Stimulated activated naive B cell treated with anti-CD40 and anti-IgM and Interleukin-4, amounts not matched to agents 10 μg/mL and 1 μg/mL and 100 μg/mL, for 72 hours (primary cell): ENCODE measurements around the gene MACROD2.
A peak's percentile ranks its signal among the peaks of the same experiment; 100 is the strongest.
"Not testable (repeated sequence)": the region's sequence is repeated elsewhere in the genome, so short reads cannot be mapped to it uniquely, and the experiment has no call there.

Experiments used
- ATAC-seq, 2 donors: fragments of 150-1000 bp; cut with Tn5 transposase; replicated peaks; 2 replicates each; pipeline ENCODE4 v1.10.0; 2021; ENCODE audit warnings: moderate library complexity in 1 of 2
- DNase-seq: peaks from one replicate; pipeline ENCODE4 v3.0.0; 2021
- H3K27ac Mint-ChIP-seq: one replicate; pipeline ENCODE4 v1.8.0; 2022; ENCODE audit warnings: mild to moderate bottlenecking, mixed read lengths
- H3K27me3 Mint-ChIP-seq, 2 donors: one replicate each; pipeline ENCODE4 v1.8.0; 2022; ENCODE audit warnings: mixed read lengths in 2 of 2
- H3K36me3 Mint-ChIP-seq, 2 donors: one replicate each; pipeline ENCODE4 v1.8.0; 2022; ENCODE audit warnings: mixed read lengths in 2 of 2, mild to moderate bottlenecking in 1 of 2
- H3K4me1 Mint-ChIP-seq, 2 donors: one replicate each; pipeline ENCODE4 v1.8.0; 2022; ENCODE audit warnings: mixed read lengths in 2 of 2, mild to moderate bottlenecking in 1 of 2
- H3K4me3 Mint-ChIP-seq, 2 donors: one replicate each; pipeline ENCODE4 v1.8.0; 2022; ENCODE audit warnings: mild to moderate bottlenecking in 2 of 2, mixed read lengths in 2 of 2, moderate library complexity in 1 of 2
- H3K9me3 Mint-ChIP-seq, 2 donors: one replicate each; pipeline ENCODE4 v1.8.0; 2022; ENCODE audit warnings: mixed read lengths in 2 of 2, mild to moderate bottlenecking in 1 of 2

The MACROD2 gene

GRCh38 chr20:15799871-15800270, 1804.6 kb downstream of the MACROD2 start:
- Mint-ChIP-seq H3K36me3 (peaks cover 0 to 2% of the 10 kb centered on the region in 2 donors), H3K27ac (no peak overlapping the region), H3K4me3 (no peak overlapping the region), H3K27me3 (no peaks in the 10 kb centered on the region), H3K9me3 (peaks cover 0 to 8% of the 10 kb centered on the region in 2 donors), H3K4me1 (peaks cover 2 to 4% of the 10 kb centered on the region in 2 donors)
- DNase-seq: no peak
- ATAC-seq: no peak

DNA sequence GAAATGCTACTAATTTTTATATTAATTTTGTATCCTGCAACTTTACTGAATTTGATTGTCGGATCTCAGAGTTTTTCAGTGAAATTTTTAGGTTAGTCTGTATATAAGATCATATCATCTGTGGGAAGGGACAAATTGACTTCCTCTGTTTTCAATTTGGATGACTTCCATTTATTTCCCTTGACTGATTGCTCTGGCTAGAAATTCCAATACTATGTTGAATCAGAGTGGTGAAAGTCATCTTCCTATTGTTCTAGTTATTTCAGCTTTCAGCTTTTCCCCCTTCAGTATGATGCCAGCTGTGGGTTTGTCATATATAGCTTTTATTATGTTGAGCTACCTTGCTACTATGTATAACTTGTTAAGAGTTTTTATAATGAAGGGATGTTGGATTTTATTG, 1806.7 kb downstream of the MACROD2 start:
- no peak for ATAC-seq
- Mint-ChIP-seq H3K27me3 (no peaks in the 10 kb centered on the region), H3K36me3 (peaks cover 2 to 5% of the 10 kb centered on the region in 2 donors), H3K4me1 (peaks cover 10 to 12% of the 10 kb centered on the region in 2 donors), H3K4me3 (no peak overlapping the region), H3K27ac (no peak overlapping the region), H3K9me3 (peaks cover 4 to 9% of the 10 kb centered on the region in 2 donors)
- no peak for DNase-seq

- Mint-ChIP-seq H3K9me3 (peaks cover 7 to 8% of the 10 kb centered on the region in 2 donors), H3K27me3 (no peaks in the 10 kb centered on the region), H3K4me3 (no peak overlapping the region), H3K36me3 (peaks cover 2 to 11% of the 10 kb centered on the region in 2 donors), H3K27ac (no peak overlapping the region), H3K4me1 (peaks cover 21 to 25% of the 10 kb centered on the region in 2 donors)
- ATAC-seq (no peak), DNase-seq (no peak)
Observed at GRCh38 chr20:15805154-15805553, 1809.8 kb downstream of the MACROD2 start.

DNA sequence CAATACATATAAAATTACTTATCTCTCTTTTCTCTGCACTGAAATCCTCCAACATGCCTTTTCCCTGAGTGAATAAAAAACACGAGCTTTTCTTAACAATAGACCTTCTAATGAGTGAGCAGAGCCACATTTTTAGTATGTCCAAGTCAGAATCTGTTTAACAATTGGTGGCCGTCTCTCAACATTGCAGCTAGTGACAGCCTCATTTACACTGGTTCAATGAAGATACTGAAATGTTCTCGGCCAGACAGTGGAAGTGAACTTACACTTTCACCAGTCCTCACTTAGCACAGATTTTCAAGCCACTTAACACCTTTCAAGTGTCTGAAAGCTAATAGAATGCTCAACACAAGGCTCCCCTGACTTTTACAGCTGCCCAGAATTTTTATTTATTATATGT, 1810.8 kb downstream of the MACROD2 start:
- H3K36me3 Mint-ChIP-seq: peaks cover 2 to 11% of the 10 kb centered on the region in 2 donors
- ATAC-seq: no peak
- H3K4me1 Mint-ChIP-seq: peaks cover 21 to 25% of the 10 kb centered on the region in 2 donors
- H3K27ac Mint-ChIP-seq: no peak overlapping the region
- H3K4me3 Mint-ChIP-seq: no peak overlapping the region
- H3K9me3 Mint-ChIP-seq: peaks cover 4 to 8% of the 10 kb centered on the region in 2 donors
- DNase-seq: no peak
- no peaks in the 10 kb centered on the region for H3K27me3 Mint-ChIP-seq

GRCh38 chr20:15807271-15807670, 1812.0 kb downstream of the MACROD2 start:
- H3K4me1 Mint-ChIP-seq: peaks cover 21 to 30% of the 10 kb centered on the region in 2 donors

GRCh38 chr20:15807771-15808170, 1812.5 kb downstream of the MACROD2 start:
- Mint-ChIP-seq H3K36me3 (peaks cover 2 to 11% of the 10 kb centered on the region in 2 donors), H3K4me1 (peaks cover 21 to 30% of the 10 kb centered on the region in 2 donors), H3K4me3 (peak overlapping the region; percentile 12 to 29), H3K27ac (peak overlapping the region; percentile 84)
- H3K27me3 Mint-ChIP-seq, H3K9me3 Mint-ChIP-seq: not testable (repeated sequence)
- ATAC-seq: peak; percentile 31 to 46
- DNase-seq: peak; percentile 54

More at GRCh38 chr20:15807271-15807670, 1812.0 kb downstream of the MACROD2 start:
- no peak overlapping the region for H3K4me3 Mint-ChIP-seq
- peaks cover 2 to 11% of the 10 kb centered on the region in 2 donors for H3K36me3 Mint-ChIP-seq
- H3K27me3 Mint-ChIP-seq: no peaks in the 10 kb centered on the region
- H3K27ac Mint-ChIP-seq: peak overlapping the region; percentile 37
- no peak for ATAC-seq
- no peak for DNase-seq
- peaks cover 4 to 8% of the 10 kb centered on the region in 2 donors for H3K9me3 Mint-ChIP-seq

GRCh38 chr20:15811951-15812350, 1816.6 kb downstream of the MACROD2 start:
- Mint-ChIP-seq H3K4me1 (peaks cover 14 to 19% of the 10 kb centered on the region in 2 donors), H3K27me3 (no peaks in the 10 kb centered on the region), H3K36me3 (peaks cover 0 to 7% of the 10 kb centered on the region in 2 donors), H3K27ac (no peak overlapping the region), H3K9me3 (peaks cover 2 to 4% of the 10 kb centered on the region in 2 donors), H3K4me3 (no peak overlapping the region)
- DNase-seq (no peak), ATAC-seq (no peak)

DNA sequence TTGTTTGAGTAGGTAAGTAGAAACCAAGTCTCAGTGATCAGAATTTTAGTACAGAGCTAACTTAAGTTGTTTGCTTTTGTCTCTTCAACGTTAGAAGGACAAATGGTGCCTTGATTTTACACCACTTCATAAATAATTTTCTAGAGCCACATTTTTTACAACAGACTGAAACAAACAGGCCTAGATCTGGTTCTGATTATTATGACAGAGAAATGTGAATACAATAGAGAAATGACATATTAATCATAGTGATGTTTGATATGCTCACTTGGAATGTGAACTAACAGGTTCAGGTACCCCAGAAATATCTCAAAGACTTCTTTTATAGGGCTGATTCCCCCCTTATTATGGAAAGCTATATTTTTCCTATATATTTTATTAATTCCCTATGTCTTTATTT, 1817.4 kb downstream of the MACROD2 start:
- H3K4me1 Mint-ChIP-seq: peaks cover 9 to 12% of the 10 kb centered on the region in 2 donors
- no peaks in the 10 kb centered on the region for H3K27me3 Mint-ChIP-seq
- DNase-seq (no peak), ATAC-seq (no peak)
- H3K9me3 Mint-ChIP-seq: peaks cover 2 to 4% of the 10 kb centered on the region in 2 donors
- no peak overlapping the region for H3K4me3 Mint-ChIP-seq
- H3K36me3 Mint-ChIP-seq: peaks cover 0 to 4% of the 10 kb centered on the region in 2 donors
- H3K27ac Mint-ChIP-seq: no peak overlapping the region

DNA sequence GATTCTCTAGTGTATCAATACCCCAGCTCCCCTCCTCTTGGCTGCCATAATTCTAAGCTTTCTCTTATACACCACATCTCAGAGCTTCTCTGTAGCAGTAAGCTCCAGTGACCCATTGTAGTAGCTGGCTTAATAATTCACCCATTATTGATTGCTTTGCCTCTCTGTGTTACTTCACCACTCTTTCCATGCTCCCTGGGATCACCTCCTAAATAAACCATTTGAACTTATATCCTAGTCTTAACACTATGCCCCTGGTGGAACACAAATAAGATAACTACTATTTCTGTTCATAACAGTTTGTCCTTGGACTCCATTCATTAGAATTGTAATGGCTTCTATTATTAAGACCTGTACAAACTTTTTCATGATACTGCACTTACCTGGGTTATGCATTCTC, 1819.0 kb downstream of the MACROD2 start:
- no peaks in the 10 kb centered on the region for H3K27me3 Mint-ChIP-seq

DNA sequence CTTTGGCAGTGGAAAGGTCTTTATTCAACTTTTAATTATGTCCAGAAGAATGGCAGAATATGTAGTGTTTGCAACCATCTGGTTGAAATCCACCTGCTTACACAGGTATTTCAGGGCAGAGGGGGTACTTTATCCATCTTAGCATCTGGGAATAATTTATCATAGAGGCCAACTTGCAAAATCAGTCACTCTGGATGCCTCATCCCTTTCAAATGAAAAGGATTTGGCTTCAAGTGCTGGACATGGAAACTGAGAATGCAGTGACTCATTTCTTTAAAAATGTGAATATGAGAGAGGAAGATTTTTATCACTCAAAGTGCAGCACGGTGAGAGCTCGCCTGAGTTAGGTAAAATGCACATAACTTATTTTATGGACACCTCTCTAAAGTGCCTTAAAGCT, 1819.6 kb downstream of the MACROD2 start:
- no peaks in the 10 kb centered on the region for H3K27me3 Mint-ChIP-seq
- ATAC-seq (no peak), DNase-seq (no peak)
- H3K36me3 Mint-ChIP-seq: no peaks in the 10 kb centered on the region
- H3K27ac Mint-ChIP-seq: no peak overlapping the region
- H3K4me1 Mint-ChIP-seq: peaks cover 2 to 5% of the 10 kb centered on the region in 2 donors
- H3K9me3 Mint-ChIP-seq: no peaks in the 10 kb centered on the region
- H3K4me3 Mint-ChIP-seq: no peak overlapping the region

More for the DNA sequence above, 1819.0 kb downstream of the MACROD2 start:
- H3K4me1 Mint-ChIP-seq: peaks cover 2 to 5% of the 10 kb centered on the region in 2 donors
- no peak overlapping the region for H3K4me3 Mint-ChIP-seq
- H3K27ac Mint-ChIP-seq: no peak overlapping the region
- DNase-seq: no peak
- no peaks in the 10 kb centered on the region for H3K9me3 Mint-ChIP-seq
- no peaks in the 10 kb centered on the region for H3K36me3 Mint-ChIP-seq
- ATAC-seq: no peak

GRCh38 chr20:15817351-15817750, 1822.0 kb downstream of the MACROD2 start:
- peaks cover 2 to 4% of the 10 kb centered on the region in 2 donors for H3K4me1 Mint-ChIP-seq
- no peak overlapping the region for H3K27ac Mint-ChIP-seq
- H3K36me3 Mint-ChIP-seq: no peaks in the 10 kb centered on the region
- no peak overlapping the region for H3K4me3 Mint-ChIP-seq
- H3K27me3 Mint-ChIP-seq: no peaks in the 10 kb centered on the region
- no peaks in the 10 kb centered on the region for H3K9me3 Mint-ChIP-seq
- ATAC-seq (no peak), DNase-seq (no peak)

GRCh38 chr20:15818651-15819071, 1823.3 kb downstream of the MACROD2 start:
- ATAC-seq: no peak
- Mint-ChIP-seq H3K27me3 (no peaks in the 10 kb centered on the region), H3K27ac (no peak overlapping the region), H3K36me3 (no peaks in the 10 kb centered on the region), H3K9me3 (no peaks in the 10 kb centered on the region), H3K4me1 (peaks cover 2 to 4% of the 10 kb centered on the region in 2 donors), H3K4me3 (no peak overlapping the region)
- DNase-seq: no peak

DNA sequence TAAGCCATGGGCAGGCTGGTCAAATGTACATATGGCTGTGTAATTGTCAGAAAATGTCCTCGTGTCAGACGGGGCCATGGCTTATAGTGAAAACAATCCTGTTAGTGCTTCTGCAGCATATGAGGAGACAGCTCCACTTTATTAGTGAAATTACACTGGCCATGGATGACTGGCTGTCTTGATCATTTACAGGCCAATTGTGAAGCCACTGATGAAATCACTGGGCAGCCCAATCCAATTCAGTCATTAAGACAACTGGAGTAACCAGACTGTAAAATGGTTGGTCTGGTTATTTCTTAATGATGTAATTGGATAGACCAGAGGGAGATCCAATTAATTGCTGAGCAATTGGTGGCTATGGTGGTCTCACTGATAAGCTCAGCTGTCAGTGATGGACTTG, 1828.4 kb downstream of the MACROD2 start:
- Mint-ChIP-seq H3K36me3 (no peaks in the 10 kb centered on the region), H3K4me1 (peaks cover 0 to 4% of the 10 kb centered on the region in 2 donors), H3K4me3 (no peak overlapping the region), H3K27ac (no peak overlapping the region), H3K9me3 (no peaks in the 10 kb centered on the region), H3K27me3 (no peaks in the 10 kb centered on the region)
- ATAC-seq (no peak), DNase-seq (no peak)

GRCh38 chr20:15827628-15828027, 1832.3 kb downstream of the MACROD2 start:
- DNase-seq (no peak), ATAC-seq (no peak)
- Mint-ChIP-seq H3K9me3 (no peaks in the 10 kb centered on the region), H3K27me3 (peaks cover 4 to 5% of the 10 kb centered on the region in 2 donors), H3K27ac (no peak overlapping the region), H3K4me1 (peaks cover 0 to 3% of the 10 kb centered on the region in 2 donors), H3K4me3 (no peak overlapping the region), H3K36me3 (no peaks in the 10 kb centered on the region)

DNA sequence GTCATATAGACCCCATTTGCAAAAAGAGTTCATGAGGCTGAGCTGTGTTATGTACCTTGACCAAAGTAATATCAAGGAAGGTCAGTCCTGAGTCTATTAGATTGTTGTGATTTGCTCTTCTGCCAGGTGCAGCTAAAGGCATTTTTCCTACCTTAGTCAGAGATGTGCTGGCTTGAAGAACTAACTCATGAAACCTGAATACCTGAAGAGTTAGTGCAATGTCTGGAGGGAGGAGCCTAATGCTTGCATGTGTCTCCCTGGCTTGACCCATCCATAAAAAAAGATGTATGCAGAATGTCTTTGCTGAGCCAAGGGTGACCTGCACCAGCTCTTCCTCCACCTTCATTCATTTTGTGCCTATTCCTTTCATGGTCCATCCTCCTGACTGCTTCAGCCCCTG, 1835.9 kb downstream of the MACROD2 start:
- Mint-ChIP-seq H3K4me3 (no peak overlapping the region), H3K4me1 (peaks cover 2 to 3% of the 10 kb centered on the region in 2 donors), H3K9me3 (no peaks in the 10 kb centered on the region), H3K27me3 (peaks cover 4 to 5% of the 10 kb centered on the region in 2 donors), H3K36me3 (no peaks in the 10 kb centered on the region), H3K27ac (no peak overlapping the region)
- no peak for ATAC-seq
- no peak for DNase-seq
